ENCODE results near the gene FNBP1L. TPM values are rescaled to one million over a fixed set of nuclear protein-coding genes. Genes with fewer than 3 reads are reported as not detected.

FNBP1L gene
- total and polyA plus RNA-seq, 2 donors (not counting 1 experiment from before 2014, with no cell fraction given) = 0.86 to 5.4 TPM

DNA sequence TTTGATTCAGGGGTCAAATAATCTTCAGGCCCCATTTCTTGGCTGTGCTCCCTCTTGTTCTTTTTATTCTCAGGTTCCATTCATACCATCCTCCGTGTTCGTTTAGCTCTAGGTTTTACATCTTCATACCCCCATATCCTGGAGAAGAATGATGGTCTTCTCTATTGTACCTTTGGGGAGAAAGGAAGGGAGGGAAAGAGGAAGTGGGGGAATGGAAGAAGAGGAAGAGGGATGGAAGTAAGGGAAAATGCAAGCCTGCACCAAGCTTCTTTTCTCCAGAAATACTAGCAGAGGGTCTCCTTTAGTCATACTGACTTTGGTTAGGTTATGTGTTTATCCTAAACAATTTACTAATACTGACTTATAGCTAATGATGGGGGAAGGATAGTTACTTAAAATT, 52.4 kb downstream of the FNBP1L start:
- TF ChIP-seq, protein P1, sequence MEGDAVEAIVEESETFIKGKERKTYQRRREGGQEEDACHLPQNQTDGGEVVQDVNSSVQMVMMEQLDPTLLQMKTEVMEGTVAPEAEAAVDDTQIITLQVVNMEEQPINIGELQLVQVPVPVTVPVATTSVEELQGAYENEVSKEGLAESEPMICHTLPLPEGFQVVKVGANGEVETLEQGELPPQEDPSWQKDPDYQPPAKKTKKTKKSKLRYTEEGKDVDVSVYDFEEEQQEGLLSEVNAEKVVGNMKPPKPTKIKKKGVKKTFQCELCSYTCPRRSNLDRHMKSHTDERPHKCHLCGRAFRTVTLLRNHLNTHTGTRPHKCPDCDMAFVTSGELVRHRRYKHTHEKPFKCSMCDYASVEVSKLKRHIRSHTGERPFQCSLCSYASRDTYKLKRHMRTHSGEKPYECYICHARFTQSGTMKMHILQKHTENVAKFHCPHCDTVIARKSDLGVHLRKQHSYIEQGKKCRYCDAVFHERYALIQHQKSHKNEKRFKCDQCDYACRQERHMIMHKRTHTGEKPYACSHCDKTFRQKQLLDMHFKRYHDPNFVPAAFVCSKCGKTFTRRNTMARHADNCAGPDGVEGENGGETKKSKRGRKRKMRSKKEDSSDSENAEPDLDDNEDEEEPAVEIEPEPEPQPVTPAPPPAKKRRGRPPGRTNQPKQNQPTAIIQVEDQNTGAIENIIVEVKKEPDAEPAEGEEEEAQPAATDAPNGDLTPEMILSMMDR (IDR thresholded peaks at IDR 0.05) = no peak
- no peak for TF ChIP-seq EZH2 (IDR thresholded peaks at IDR 0.05; ENCODE audit: borderline replicate concordance, insufficient read depth, low read depth, low read length, poor library complexity, severe bottlenecking)
- no peak for ATAC-seq (ENCODE audit: low read depth)

DNA sequence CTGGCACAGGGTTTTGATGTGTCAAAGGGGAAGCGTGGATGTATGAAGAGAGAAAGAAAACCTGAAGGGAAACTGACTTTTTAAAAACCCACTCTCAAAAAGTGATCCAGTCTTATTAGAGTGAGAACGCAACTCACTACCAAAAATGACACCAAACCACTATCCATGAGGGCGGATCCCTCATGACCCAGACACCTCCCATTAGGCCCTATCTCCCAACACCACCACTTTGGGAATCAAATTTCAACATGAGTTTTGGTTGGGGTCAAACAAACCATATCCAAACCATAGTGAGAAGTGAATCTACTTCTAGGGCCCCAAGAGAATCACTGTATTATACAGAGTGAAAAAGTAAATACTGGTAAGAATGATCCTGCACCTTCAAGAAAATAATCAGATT, 53.5 kb downstream of the FNBP1L start:
- no peak for ATAC-seq (ENCODE audit: low read depth)
- no peaks in the 10 kb centered on the region for H3K9me3 Mint-ChIP-seq (ENCODE audit: insufficient read depth)
- H3K4me1 ChIP-seq (ENCODE audit: control insufficient read depth in 2 of 2, insufficient read depth in 2 of 2, low read length in 2 of 2) = no peaks in the 10 kb centered on the region
- TF ChIP-seq EZH2 (IDR thresholded peaks at IDR 0.05; ENCODE audit: borderline replicate concordance, insufficient read depth, low read depth, low read length, poor library complexity, severe bottlenecking) = no peak
- TF ChIP-seq, protein P1 (IDR thresholded peaks at IDR 0.05) = no peak
- no peak overlapping the region for H3K27ac Mint-ChIP-seq
- no peaks in the 10 kb centered on the region for H3K4me1 Mint-ChIP-seq
- H2AFZ ChIP-seq (ENCODE audit: insufficient read depth, low read depth, low read length, poor library complexity, severe bottlenecking) = no peak overlapping the region
- ChIA-PET POLR2A (no interaction called here), CTCF (no interaction called here)
- intact Hi-C loops (cut with micrococcal nuclease) = no loop called here
- DNase-seq = no peak
- no peak overlapping the region for H3K27ac ChIP-seq (ENCODE audit: low read length in 2 of 2)
- no peak overlapping the region for H3K4me3 Mint-ChIP-seq
- H3K79me2 ChIP-seq (ENCODE audit: control insufficient read depth, insufficient read depth, low read length) = no peaks in the 10 kb centered on the region
- no peaks in the 10 kb centered on the region for H3K27me3 ChIP-seq (replicated peaks in 1 of 4; ENCODE audit: control extremely low read depth in 1 of 4, control insufficient read depth in 3 of 4, insufficient read depth in 4 of 4, low read length in 3 of 4)
- no peak overlapping the region for H3K9ac ChIP-seq (ENCODE audit: low read length)
- H3K36me3 ChIP-seq (replicated peaks in 1 of 2; ENCODE audit: control extremely low read depth in 1 of 2, control insufficient read depth in 1 of 2, extremely low read depth in 1 of 2, insufficient read depth in 2 of 2, low read length in 1 of 2) = no peaks in the 10 kb centered on the region
- 94% methylated on average over 2 of the region's 3 CpGs for WGBS (ENCODE audit: insufficient coverage)
- H3K4me2 ChIP-seq (replicated peaks; ENCODE audit: low read depth, low read length, poor library complexity, severe bottlenecking) = no peak overlapping the region
- no peaks in the 10 kb centered on the region for H3K9me3 ChIP-seq (ENCODE audit: control extremely low read depth in 1 of 3, control insufficient read depth in 2 of 3, insufficient read depth in 1 of 3, low read length in 2 of 3)
- no peak overlapping the region for H3K4me3 ChIP-seq (ENCODE audit: control extremely low read depth in 1 of 5, extremely low read depth in 1 of 5, insufficient read depth in 1 of 5, low read depth in 2 of 5, low read length in 4 of 5)
- no peaks in the 10 kb centered on the region for H4K20me1 ChIP-seq (ENCODE audit: control insufficient read depth, insufficient read depth, low read length, poor library complexity, severe bottlenecking)
- no peaks in the 10 kb centered on the region for H3K27me3 Mint-ChIP-seq

More for the DNA sequence above, 52.4 kb downstream of the FNBP1L start:
- H2AFZ ChIP-seq (ENCODE audit: insufficient read depth, low read depth, low read length, poor library complexity, severe bottlenecking) = no peak overlapping the region
- Mint-ChIP-seq H3K27me3 (no peaks in the 10 kb centered on the region), H3K9me3 (ENCODE audit: insufficient read depth) (no peaks in the 10 kb centered on the region), H3K4me3 (no peak overlapping the region), H3K4me1 (no peaks in the 10 kb centered on the region), H3K27ac (no peak overlapping the region)
- H3K4me2 ChIP-seq (replicated peaks; ENCODE audit: low read depth, low read length, poor library complexity, severe bottlenecking) = no peak overlapping the region
- POLR2A ChIA-PET = no interaction called here
- no peak overlapping the region for H3K27ac ChIP-seq (ENCODE audit: low read length in 2 of 2)
- intact Hi-C loops (cut with micrococcal nuclease) = no loop called here
- no peaks in the 10 kb centered on the region for H3K79me2 ChIP-seq (ENCODE audit: control insufficient read depth, insufficient read depth, low read length)
- no peaks in the 10 kb centered on the region for H3K4me1 ChIP-seq (ENCODE audit: control insufficient read depth in 2 of 2, insufficient read depth in 2 of 2, low read length in 2 of 2)
- CTCF ChIA-PET = no interaction called here
- H4K20me1 ChIP-seq (ENCODE audit: control insufficient read depth, insufficient read depth, low read length, poor library complexity, severe bottlenecking) = no peaks in the 10 kb centered on the region
- no peak overlapping the region for H3K9ac ChIP-seq (ENCODE audit: low read length)
- no CpG with 5 or more reads among the region's 2 CpGs for WGBS (ENCODE audit: insufficient coverage)
- H3K27me3 ChIP-seq (replicated peaks in 1 of 4; ENCODE audit: control extremely low read depth in 1 of 4, control insufficient read depth in 3 of 4, insufficient read depth in 4 of 4, low read length in 3 of 4) = no peaks in the 10 kb centered on the region
- H3K4me3 ChIP-seq (ENCODE audit: control extremely low read depth in 1 of 5, extremely low read depth in 1 of 5, insufficient read depth in 1 of 5, low read depth in 2 of 5, low read length in 4 of 5) = no peak overlapping the region
- DNase-seq = no peak
- no peaks in the 10 kb centered on the region for H3K36me3 ChIP-seq (replicated peaks in 1 of 2; ENCODE audit: control extremely low read depth in 1 of 2, control insufficient read depth in 1 of 2, extremely low read depth in 1 of 2, insufficient read depth in 2 of 2, low read length in 1 of 2)
- no peaks in the 10 kb centered on the region for H3K9me3 ChIP-seq (ENCODE audit: control extremely low read depth in 1 of 3, control insufficient read depth in 2 of 3, insufficient read depth in 1 of 3, low read length in 2 of 3)
